Right lobe of liver (tissue), 4 donors: ENCODE measurements around the gene KMT2C.

ENCODE experiments used
- POLR2A ChIP-seq: fragments of 450-650 bp; IDR thresholded peaks from one replicate; pipeline ENCODE4 v1.6.1; 2017; ENCODE audit warnings: antibody characterized with exemption, mild to moderate bottlenecking
- TF ChIP-seq, protein P1 (sequence below), 4 donors: fragments of 200-600 bp in 3 of 4; fragments of 450-650 bp in 1 of 4; IDR thresholded peaks; one replicate each; pipeline versions ENCODE4 v1.5.1 to v1.8.0; 2016 to 2022; ENCODE audit warnings: antibody characterized with exemption in 4 of 4, mild to moderate bottlenecking in 2 of 4
- donor health status: DM: no; HTN: no; CAD: no.
- donor health status: DM: no; HTN: no; CAD: no.
- donor health status: DM: no; HTN: yes; CAD: no.

DNA sequence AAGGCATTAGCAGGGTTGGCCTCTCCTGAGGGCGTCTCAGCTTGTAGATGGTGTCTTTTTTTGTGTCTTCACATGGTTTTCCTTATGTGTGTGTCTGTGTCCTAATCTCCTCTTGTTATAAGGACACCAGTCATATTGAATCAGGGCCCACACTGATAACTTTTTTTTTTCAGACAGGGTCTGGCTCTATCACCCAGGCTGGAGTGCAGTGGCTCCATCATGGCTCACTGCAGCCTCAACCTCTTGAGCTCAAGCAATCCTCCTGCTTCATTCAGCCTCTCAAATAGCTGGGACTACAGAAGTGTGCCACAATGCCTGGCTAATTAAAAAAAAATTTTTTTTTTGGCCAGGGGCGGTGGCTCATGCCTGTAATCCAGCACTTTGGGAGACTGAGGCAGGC is 41.3 kb upstream of the KMT2C start:
- TF ChIP-seq, protein P1, sequence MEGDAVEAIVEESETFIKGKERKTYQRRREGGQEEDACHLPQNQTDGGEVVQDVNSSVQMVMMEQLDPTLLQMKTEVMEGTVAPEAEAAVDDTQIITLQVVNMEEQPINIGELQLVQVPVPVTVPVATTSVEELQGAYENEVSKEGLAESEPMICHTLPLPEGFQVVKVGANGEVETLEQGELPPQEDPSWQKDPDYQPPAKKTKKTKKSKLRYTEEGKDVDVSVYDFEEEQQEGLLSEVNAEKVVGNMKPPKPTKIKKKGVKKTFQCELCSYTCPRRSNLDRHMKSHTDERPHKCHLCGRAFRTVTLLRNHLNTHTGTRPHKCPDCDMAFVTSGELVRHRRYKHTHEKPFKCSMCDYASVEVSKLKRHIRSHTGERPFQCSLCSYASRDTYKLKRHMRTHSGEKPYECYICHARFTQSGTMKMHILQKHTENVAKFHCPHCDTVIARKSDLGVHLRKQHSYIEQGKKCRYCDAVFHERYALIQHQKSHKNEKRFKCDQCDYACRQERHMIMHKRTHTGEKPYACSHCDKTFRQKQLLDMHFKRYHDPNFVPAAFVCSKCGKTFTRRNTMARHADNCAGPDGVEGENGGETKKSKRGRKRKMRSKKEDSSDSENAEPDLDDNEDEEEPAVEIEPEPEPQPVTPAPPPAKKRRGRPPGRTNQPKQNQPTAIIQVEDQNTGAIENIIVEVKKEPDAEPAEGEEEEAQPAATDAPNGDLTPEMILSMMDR (IDR thresholded peaks at IDR 0.05) = no peak
- no peak for TF ChIP-seq POLR2A
